Testis (tissue), 5 donors: Measurements from ENCODE around the gene NUTM2E. TPM values are rescaled to one million over a fixed set of nuclear protein-coding genes. Genes with fewer than 3 reads are reported as not detected.
"Not testable (repeated sequence)": the region's sequence is repeated elsewhere in the genome, so short reads cannot be mapped to it uniquely, and the experiment has no call there.

Experiments
- DNase-seq: peaks from one replicate; pipeline ENCODE4 v3.0.0-alpha.2; 2019
- H3K27ac ChIP-seq, 2 donors: fragments of 200-600 bp; sonication (generic); one replicate each; pipeline ENCODE4 v1.5.1; 2019
- H3K27me3 ChIP-seq: fragments of 200-600 bp; sonication (generic); one replicate; pipeline ENCODE4 v1.5.1; 2019
- H3K36me3 ChIP-seq: fragments of 200-600 bp; sonication (generic); one replicate; pipeline ENCODE4 v1.5.1; 2017; ENCODE audit warnings: low read depth; ENCODE audit errors: missing control alignments
- H3K4me1 ChIP-seq: fragments of 200-600 bp; sonication (generic); one replicate; pipeline ENCODE4 v1.5.1; 2019
- H3K4me3 ChIP-seq, 2 donors: fragments of 200-600 bp; sonication (generic); one replicate each; pipeline ENCODE4 v1.5.1; 2017 to 2019
- H3K9me3 ChIP-seq: fragments of 200-600 bp; sonication (generic); one replicate; pipeline ENCODE4 v1.5.1; 2017
- CTCF ChIP-seq, 3 experiments: fragments of 450-650 bp in 2 of 3; fragments of 200-600 bp in 1 of 3; sonication (generic) in 1 of 3; IDR thresholded peaks; one replicate each; pipeline ENCODE4 v1.5.1; 2016 to 2019; ENCODE audit warnings: antibody characterized with exemption in 3 of 3, mild to moderate bottlenecking in 2 of 3, moderate library complexity in 1 of 3
- WGBS, 2 donors: methylation state at CpG; one replicate each; pipeline ENCODE4 v1.1.5; 2018; 5-methylcytosine and 5-hydroxymethylcytosine counted together
- intact Hi-C: fragments of 100-400 bp; cut with DNase I; formaldehyde crosslinking; loops from one replicate; pipeline ENCODE4 v1.15.1; 2023; ENCODE audit warnings: low total_unique reads
- long read RNA-seq, 2 donors: transcript quantifications; one replicate each; lab custom pipeline, GENCODE V29; 2026
- polyA plus RNA-seq: library from polyadenylated mRNA; stranded (reverse); fragments of 350-450 nt; fragmentation: Illumina TruSeq; extraction: RNeasy Lipid Tissue Mini Kit (QIAGEN cat#74804); gene quantifications from one replicate; pipeline ENCODE4 v1.2.3, GENCODE V29; 2014; ENCODE audit warnings: low read depth, low replicate concordance; ENCODE audit not compliant: insufficient read depth
- total RNA-seq, 2 donors: library from RNA; depleted of rRNA; stranded (reverse); fragments of >200 nt; gene quantifications; one replicate each; pipeline ENCODE4 v1.2.3, GENCODE V29; 2016

NUTM2E gene
- total RNA-seq = under 1 TPM; 0.12 to 0.16 TPM
- polyA plus RNA-seq = 0.38 TPM
- long read RNA-seq, donor 1 = 0 reads
- long read RNA-seq, donor 2 = 0 reads

GRCh38 chr10:79826496-79827215 lies at the start of gene NUTM2E:
TSS of gene NUTM2E (plus strand) at chr10:79826739. CDS start at chr10:79841741, 15,002 bp downstream.
- intact Hi-C loops, H3K9me3 ChIP-seq, H3K4me1 ChIP-seq, H3K36me3 ChIP-seq, H3K27me3 ChIP-seq: not testable (repeated sequence)
- Histone ChIP-seq H3K27ac (peak within 1 kb of the TSS; percentile 77 to 88), H3K4me3 (peak within 1 kb of the TSS; percentile 58 to 61)
- DNase-seq = peak; percentile 91
- 0 to 1% methylated on average over 1 to 26 of the region's 78 CpGs for WGBS, 2 donors

GRCh38 chr10:79777997-79778396 lies 48.5 kb upstream of the NUTM2E start:
- intact Hi-C loops, H3K27me3 ChIP-seq, H3K9me3 ChIP-seq, H3K27ac ChIP-seq, DNase-seq, H3K4me1 ChIP-seq, H3K4me3 ChIP-seq, H3K36me3 ChIP-seq: not testable (repeated sequence)

GRCh38 chr10:79779310-79779938 lies 47.1 kb upstream of the NUTM2E start:
- peak in 2 of 3 experiments; percentile 53 to 60 for TF ChIP-seq CTCF (IDR thresholded peaks at IDR 0.05)
- H3K4me3 ChIP-seq, H3K36me3 ChIP-seq, H3K4me1 ChIP-seq, H3K27ac ChIP-seq, H3K9me3 ChIP-seq, intact Hi-C loops, H3K27me3 ChIP-seq: not testable (repeated sequence)
- peak; percentile 88 for DNase-seq
- 8 to 21% methylated on average over 14 of the region's 14 CpGs for WGBS, 2 donors

- H3K4me1 ChIP-seq, H3K36me3 ChIP-seq, intact Hi-C loops, H3K27ac ChIP-seq, H3K27me3 ChIP-seq, H3K4me3 ChIP-seq, DNase-seq, H3K9me3 ChIP-seq: not testable (repeated sequence)
- WGBS, 2 donors = 33 to 63% methylated on average over 1 of the region's 2 CpGs
These were observed 46.5 kb upstream of the NUTM2E start for GRCh38 chr10:79779992-79780391.

- WGBS, 2 donors = 93% methylated on average over 3 of the region's 3 CpGs
- H3K4me1 ChIP-seq, H3K27me3 ChIP-seq, H3K4me3 ChIP-seq, H3K27ac ChIP-seq, H3K36me3 ChIP-seq, intact Hi-C loops, H3K9me3 ChIP-seq, DNase-seq: not testable (repeated sequence)
These were observed 45.0 kb upstream of the NUTM2E start for GRCh38 chr10:79781584-79781983.

GRCh38 chr10:79787455-79787952 lies 39.0 kb upstream of the NUTM2E start:
- H3K27ac ChIP-seq, DNase-seq, H3K9me3 ChIP-seq, H3K36me3 ChIP-seq, H3K4me1 ChIP-seq, intact Hi-C loops, H3K27me3 ChIP-seq, H3K4me3 ChIP-seq: not testable (repeated sequence)

GRCh38 chr10:79789351-79789750 lies 37.2 kb upstream of the NUTM2E start:
- H3K27ac ChIP-seq, H3K9me3 ChIP-seq, H3K27me3 ChIP-seq, H3K4me3 ChIP-seq, DNase-seq, intact Hi-C loops, H3K36me3 ChIP-seq, H3K4me1 ChIP-seq: not testable (repeated sequence)
- WGBS, 2 donors = 74 to 90% methylated on average over 2 of the region's 2 CpGs

- intact Hi-C loops = not testable (repeated sequence)
- WGBS, 2 donors = 96% methylated on average over 1 to 3 of the region's 4 CpGs
These were observed 34.5 kb upstream of the NUTM2E start for GRCh38 chr10:79791906-79792517.

GRCh38 chr10:79799337-79799736 lies 27.2 kb upstream of the NUTM2E start:
- H3K9me3 ChIP-seq, H3K4me1 ChIP-seq, DNase-seq, intact Hi-C loops, H3K27ac ChIP-seq, H3K36me3 ChIP-seq, H3K27me3 ChIP-seq, H3K4me3 ChIP-seq: not testable (repeated sequence)
- WGBS, 2 donors = no CpG with 5 or more reads among the region's 1 CpG

More at GRCh38 chr10:79791906-79792517, 34.5 kb upstream of the NUTM2E start:
- H3K4me3 ChIP-seq, H3K9me3 ChIP-seq, DNase-seq, H3K27ac ChIP-seq, H3K36me3 ChIP-seq, H3K27me3 ChIP-seq, H3K4me1 ChIP-seq: not testable (repeated sequence)

GRCh38 chr10:79805857-79806256 lies 20.7 kb upstream of the NUTM2E start:
- H3K9me3 ChIP-seq, DNase-seq, H3K27ac ChIP-seq, H3K27me3 ChIP-seq, H3K4me1 ChIP-seq, H3K36me3 ChIP-seq, H3K4me3 ChIP-seq, intact Hi-C loops: not testable (repeated sequence)
- 68 to 73% methylated on average over 2 of the region's 2 CpGs for WGBS, 2 donors

GRCh38 chr10:79811895-79812294 lies 14.6 kb upstream of the NUTM2E start:
- intact Hi-C loops, H3K4me3 ChIP-seq, H3K27me3 ChIP-seq, DNase-seq, H3K4me1 ChIP-seq, H3K9me3 ChIP-seq, H3K36me3 ChIP-seq, H3K27ac ChIP-seq: not testable (repeated sequence)
